B cell (primary cell): ENCODE results near the gene PUDP. TPM values are rescaled to one million over a fixed set of nuclear protein-coding genes. Genes with fewer than 3 reads are reported as not detected.
"Not testable (repeated sequence)": the region's sequence is repeated elsewhere in the genome, so short reads cannot be mapped to it uniquely, and the experiment has no call there.

Experiments
- ATAC-seq: fragments of 200-7000 bp; cut with Tn5 transposase; one replicate; pipeline ENCODE4 v1.10.0; 2021; ENCODE audit warnings: low read depth, mild to moderate bottlenecking, moderate number of reproducible peaks, moderate library complexity
- CTCF ChIA-PET: fragments of 350-600 bp; sonication (Branson Sonifier 250); formaldehyde crosslinking; loops from one replicate; lab custom pipeline; 2021; ENCODE audit warnings: antibody characterized with exemption, inconsistent platforms; lab: Charles Lee
- POLR2A ChIA-PET: fragments of 350-600 bp; sonication (Branson Sonifier 250); formaldehyde crosslinking; loops from one replicate; lab custom pipeline; 2021; ENCODE audit warnings: antibody characterized with exemption; lab: Charles Lee
- DNase-seq: peaks from one replicate; pipeline ENCODE4 v3.0.0; 2013
- H2AFZ ChIP-seq: 2 replicates; pipeline ENCODE4 v1.6.1; 2012; ENCODE audit warnings: mild to moderate bottlenecking, low read depth, low read length; ENCODE audit not compliant: insufficient read depth, poor library complexity, severe bottlenecking
- H3K27ac ChIP-seq, 2 donors: 1 replicate in 1 of 2; 2 replicates in 1 of 2; pipeline ENCODE4 v1.5.1; 2012 to 2013; ENCODE audit warnings: low read length in 2 of 2, mild to moderate bottlenecking in 2 of 2, moderate library complexity in 1 of 2
- H3K27me3 ChIP-seq, 4 experiments: fragments of 200-600 bp in 1 of 4; sonication (generic) in 1 of 4; replicated peaks in 1 of 4; 1 replicate in 2 of 4; 2 replicates in 2 of 4; pipeline versions ENCODE4 v1.6.1 to v1.7.0; 2013 to 2016; ENCODE audit warnings: low read length in 3 of 4, mild to moderate bottlenecking in 2 of 4, mixed read lengths in 1 of 4, moderate library complexity in 1 of 4; ENCODE audit not compliant: insufficient read depth in 4 of 4, control insufficient read depth in 3 of 4; ENCODE audit errors: control extremely low read depth in 1 of 4
- H3K36me3 ChIP-seq, 2 experiments: replicated peaks in 1 of 2; 1 replicate in 1 of 2; 2 replicates in 1 of 2; pipeline versions ENCODE4 v1.6.1 to v1.7.1; 2013; ENCODE audit warnings: low read length in 1 of 2; ENCODE audit not compliant: insufficient read depth in 2 of 2, control insufficient read depth in 1 of 2; ENCODE audit errors: control extremely low read depth in 1 of 2, extremely low read depth in 1 of 2
- H3K4me1 ChIP-seq, 2 donors: fragments of 200-600 bp in 1 of 2; sonication (generic) in 1 of 2; 1 replicate in 1 of 2; 2 replicates in 1 of 2; pipeline versions ENCODE4 v1.5.1 to v1.6.1; 2013 to 2017; ENCODE audit warnings: low read length in 2 of 2; ENCODE audit not compliant: control insufficient read depth in 2 of 2, insufficient read depth in 2 of 2
- H3K4me2 ChIP-seq: replicated peaks from 2 replicates; pipeline ENCODE3; 2012; ENCODE audit warnings: mild to moderate bottlenecking, low read depth, low read length; ENCODE audit not compliant: poor library complexity, severe bottlenecking
- H3K4me3 ChIP-seq, 5 experiments: fragments of 200-600 bp in 1 of 5; sonication (generic) in 1 of 5; 1 replicate in 3 of 5; 2 replicates in 2 of 5; pipeline versions ENCODE4 v1.5.1 to v1.7.0; 2011 to 2016; ENCODE audit warnings: low read length in 4 of 5, mild to moderate bottlenecking in 4 of 5, low read depth in 2 of 5, control low read depth in 1 of 5, moderate library complexity in 1 of 5; ENCODE audit not compliant: insufficient read depth in 1 of 5; ENCODE audit errors: control extremely low read depth in 1 of 5, extremely low read depth in 1 of 5
- H3K79me2 ChIP-seq: fragments of 200-600 bp; sonication (generic); one replicate; pipeline ENCODE4 v1.6.0; 2016; ENCODE audit warnings: low read length; ENCODE audit not compliant: control insufficient read depth, insufficient read depth
- H3K9ac ChIP-seq: fragments of 200-600 bp; sonication (generic); 2 replicates; pipeline ENCODE4 v1.6.1; 2017; ENCODE audit warnings: mild to moderate bottlenecking, low read length, moderate library complexity
- H3K9me3 ChIP-seq, 3 donors: one replicate each; pipeline versions ENCODE4 v1.6.1 to v1.7.1; 2013; ENCODE audit warnings: low read length in 2 of 3; ENCODE audit not compliant: control insufficient read depth in 2 of 3, insufficient read depth in 1 of 3; ENCODE audit errors: control extremely low read depth in 1 of 3
- H4K20me1 ChIP-seq: 2 replicates; pipeline ENCODE4 v1.6.0; 2012; ENCODE audit warnings: mild to moderate bottlenecking, low read length; ENCODE audit not compliant: insufficient read depth, control insufficient read depth, poor library complexity, severe bottlenecking
- H3K27ac Mint-ChIP-seq: one replicate; pipeline ENCODE4 v1.8.0; 2021; ENCODE audit warnings: mixed read lengths
- H3K27me3 Mint-ChIP-seq: one replicate; pipeline ENCODE4 v1.8.0; 2021; ENCODE audit warnings: mixed read lengths
- H3K4me1 Mint-ChIP-seq: one replicate; pipeline ENCODE4 v1.8.0; 2021; ENCODE audit warnings: mixed read lengths
- H3K4me3 Mint-ChIP-seq: one replicate; pipeline ENCODE4 v1.8.0; 2021; ENCODE audit warnings: mixed read lengths
- H3K9me3 Mint-ChIP-seq: one replicate; pipeline ENCODE4 v1.8.0; 2022; ENCODE audit warnings: mixed read lengths; ENCODE audit not compliant: insufficient read depth
- CTCF ChIP-seq: fragments of 200-600 bp; IDR thresholded peaks from one replicate; pipeline ENCODE4 v1.8.0; 2022; ENCODE audit warnings: antibody characterized with exemption, mild to moderate bottlenecking
- EZH2 ChIP-seq: IDR thresholded peaks from 2 replicates; pipeline ENCODE4 v1.6.1; 2012; ENCODE audit warnings: borderline replicate concordance, low read depth, mild to moderate bottlenecking, moderate library complexity, low read length; ENCODE audit not compliant: insufficient read depth, poor library complexity, severe bottlenecking
- WGBS: methylation state at CpG from one replicate; pipeline ENCODE4 v1.1.5; 2013; ENCODE audit warnings: missing lambda C conversion rate; ENCODE audit not compliant: insufficient coverage; 5-methylcytosine and 5-hydroxymethylcytosine counted together
- intact Hi-C: fragments of 100-400 bp; cut with micrococcal nuclease; formaldehyde crosslinking; loops from one replicate; pipeline ENCODE4 v1.10.0; 2022
- polyA plus RNA-seq: library from polyadenylated mRNA; depleted of rRNA; stranded (reverse); fragments of >200 nt; gene quantifications from 2 replicates; pipeline ENCODE4 v1.2.3, GENCODE V29; 2012
- total RNA-seq, 2 donors: library from RNA; stranded (reverse); fragments of 120-200 nt in 1 of 2; gene quantifications; 1 replicate in 1 of 2; 2 replicates in 1 of 2; pipeline versions ENCODE4 v1.2.3 to v1.2.4, GENCODE V29; 2013 to 2022

Gene PUDP
- total and polyA plus RNA-seq, 2 donors (not counting 1 experiment from before 2014, with no cell fraction given) = 12.8 to 14.1 TPM

GRCh38 chrX:7021991-7022390 lies 126.0 kb downstream of the PUDP start:
- Histone ChIP-seq H3K36me3 (no peaks in the 10 kb centered on the region), H3K27ac (no peak overlapping the region), H3K79me2 (no peaks in the 10 kb centered on the region), H2AFZ (no peak overlapping the region), H4K20me1 (no peaks in the 10 kb centered on the region), H3K9me3 (no peaks in the 10 kb centered on the region), H3K9ac (no peak overlapping the region), H3K27me3 (no peaks in the 10 kb centered on the region), H3K4me3 (no peak overlapping the region), H3K4me1 (no peaks in the 10 kb centered on the region), H3K4me2 (no peak overlapping the region)
- Mint-ChIP-seq H3K27me3 (no peaks in the 10 kb centered on the region), H3K27ac (no peak overlapping the region), H3K4me3 (no peak overlapping the region), H3K9me3 (no peaks in the 10 kb centered on the region), H3K4me1 (peaks cover 1% of the 10 kb centered on the region)
- TF ChIP-seq EZH2 (no peak), CTCF (no peak)
- ATAC-seq (no peak), DNase-seq (no peak)
- no CpG with 5 or more reads among the region's 4 CpGs for whole genome bisulfite sequencing
- intact Hi-C loops = no loop called here
- ChIA-PET POLR2A (no interaction called here), CTCF (no interaction called here)

- 100% methylated on average over 1 of the region's 3 CpGs for WGBS
- H3K27ac Mint-ChIP-seq = no peak overlapping the region
- TF ChIP-seq EZH2 (no peak), CTCF (no peak)
- Histone ChIP-seq H3K79me2 (no peaks in the 10 kb centered on the region), H3K9ac (no peak overlapping the region), H3K27me3 (no peaks in the 10 kb centered on the region), H3K4me3 (no peak overlapping the region), H4K20me1 (no peaks in the 10 kb centered on the region), H3K4me2 (no peak overlapping the region), H3K36me3 (no peaks in the 10 kb centered on the region), H3K9me3 (no peaks in the 10 kb centered on the region), H2AFZ (no peak overlapping the region), H3K27ac (no peak overlapping the region), H3K4me1 (no peaks in the 10 kb centered on the region)
- CTCF ChIA-PET = no interaction called here
- no peaks in the 10 kb centered on the region for H3K27me3 Mint-ChIP-seq
- H3K4me3 Mint-ChIP-seq = no peak overlapping the region
- H3K4me1 Mint-ChIP-seq = no peaks in the 10 kb centered on the region
- ATAC-seq (no peak), DNase-seq (no peak)
- no peaks in the 10 kb centered on the region for H3K9me3 Mint-ChIP-seq
- POLR2A ChIA-PET = no interaction called here
- intact Hi-C loops = no loop called here
Observed at GRCh38 chrX:7019555-7019954, 128.4 kb downstream of the PUDP start.

- H3K9me3 Mint-ChIP-seq, intact Hi-C loops, H3K9ac ChIP-seq, H3K27me3 Mint-ChIP-seq, H3K27ac ChIP-seq, H3K27ac Mint-ChIP-seq, H3K79me2 ChIP-seq, DNase-seq, H3K4me2 ChIP-seq, ATAC-seq, H3K4me1 Mint-ChIP-seq, H3K27me3 ChIP-seq, H3K36me3 ChIP-seq, H2AFZ ChIP-seq, POLR2A ChIA-PET, H3K4me1 ChIP-seq, CTCF ChIA-PET, H3K4me3 ChIP-seq, H4K20me1 ChIP-seq, H3K4me3 Mint-ChIP-seq, H3K9me3 ChIP-seq: not testable (repeated sequence)
- WGBS = 93% methylated on average over 3 of the region's 8 CpGs
Observed at GRCh38 chrX:7012262-7012834, 135.6 kb downstream of the PUDP start.
